DND-41 (cell line): ENCODE measurements around the gene KANSL1.

Source experiments
- EZH2 ChIP-seq: IDR thresholded peaks from 3 replicates; pipeline ENCODE4 v1.6.1; 2012; ENCODE audit warnings: borderline replicate concordance, low read depth, mild to moderate bottlenecking, moderate library complexity, low read length, inconsistent platforms; ENCODE audit not compliant: severe bottlenecking
- TF ChIP-seq, protein P1 (sequence below): IDR thresholded peaks from 2 replicates; pipeline ENCODE4 v1.5.1; 2012; ENCODE audit warnings: borderline replicate concordance, low read length, moderate library complexity, mild to moderate bottlenecking; ENCODE audit not compliant: poor library complexity, severe bottlenecking; ENCODE audit errors: extremely low read depth

DNA sequence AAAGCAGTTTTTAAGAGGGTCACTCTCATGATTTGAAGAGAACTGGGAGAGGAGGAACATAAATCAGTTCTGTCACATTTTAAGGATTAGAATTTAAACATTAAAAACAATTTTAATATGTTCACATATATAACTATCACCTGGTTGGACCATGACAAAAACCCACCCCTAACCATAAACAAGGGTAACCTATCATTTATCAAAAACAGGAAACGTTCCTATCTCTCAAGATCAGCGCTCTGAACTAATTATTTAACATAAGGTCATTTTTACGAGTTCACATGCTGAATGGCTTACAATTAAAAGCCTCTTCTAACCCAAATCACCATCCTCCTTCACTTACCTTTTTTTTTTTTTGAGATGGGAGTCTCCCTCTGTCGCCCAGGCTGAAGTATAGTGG lies 45.0 kb downstream of the KANSL1 start:
- TF ChIP-seq, protein P1, sequence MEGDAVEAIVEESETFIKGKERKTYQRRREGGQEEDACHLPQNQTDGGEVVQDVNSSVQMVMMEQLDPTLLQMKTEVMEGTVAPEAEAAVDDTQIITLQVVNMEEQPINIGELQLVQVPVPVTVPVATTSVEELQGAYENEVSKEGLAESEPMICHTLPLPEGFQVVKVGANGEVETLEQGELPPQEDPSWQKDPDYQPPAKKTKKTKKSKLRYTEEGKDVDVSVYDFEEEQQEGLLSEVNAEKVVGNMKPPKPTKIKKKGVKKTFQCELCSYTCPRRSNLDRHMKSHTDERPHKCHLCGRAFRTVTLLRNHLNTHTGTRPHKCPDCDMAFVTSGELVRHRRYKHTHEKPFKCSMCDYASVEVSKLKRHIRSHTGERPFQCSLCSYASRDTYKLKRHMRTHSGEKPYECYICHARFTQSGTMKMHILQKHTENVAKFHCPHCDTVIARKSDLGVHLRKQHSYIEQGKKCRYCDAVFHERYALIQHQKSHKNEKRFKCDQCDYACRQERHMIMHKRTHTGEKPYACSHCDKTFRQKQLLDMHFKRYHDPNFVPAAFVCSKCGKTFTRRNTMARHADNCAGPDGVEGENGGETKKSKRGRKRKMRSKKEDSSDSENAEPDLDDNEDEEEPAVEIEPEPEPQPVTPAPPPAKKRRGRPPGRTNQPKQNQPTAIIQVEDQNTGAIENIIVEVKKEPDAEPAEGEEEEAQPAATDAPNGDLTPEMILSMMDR, result no peak
- no peak for TF ChIP-seq EZH2
